HepG2 (cell line): ENCODE results near the gene PHF2. TPM values are rescaled to one million over a fixed set of nuclear protein-coding genes. Genes with fewer than 3 reads are reported as not detected.

ENCODE experiments used
- ATAC-seq: fragments of 200-7000 bp; cut with Tn5 transposase; 3 replicates; pipeline ENCODE4 v1.9.1; 2020; ENCODE audit warnings: mild to moderate bottlenecking, moderate library complexity
- BruUV-seq: library from RNA; stranded (reverse); fragments of 400-500 nt; replicated peaks from 2 replicates; lab custom pipeline; 2021; lab: Mats Ljungman, UMichigan
- CTCF ChIA-PET: fragments of 300-600 bp; formaldehyde crosslinking; extraction: SDS; loops from one replicate; lab custom pipeline; 2021; ENCODE audit warnings: low total read pairs, inconsistent platforms, low intra/inter-chr PET ratio; lab: Yijun Ruan, JAX
- POLR2A ChIA-PET: fragments of 350-600 bp; sonication (Branson Sonifier 250); formaldehyde crosslinking; loops from one replicate; lab custom pipeline; 2020; ENCODE audit warnings: antibody characterized with exemption, inconsistent platforms; lab: Yijun Ruan, JAX
- DNase-seq: peaks from one replicate; pipeline ENCODE4 v3.0.0-alpha.2; 2015; ENCODE audit warnings: low spot score
- FAIRE-seq: peaks from 3 replicates; lab custom pipeline; 2011; peaks lifted over from hg19 to GRCh38; lab: Jason Lieb, UNC
- H2AFZ ChIP-seq: one replicate; pipeline ENCODE4 v1.6.1; 2011; ENCODE audit warnings: low read length, inconsistent platforms
- H3K27ac ChIP-seq: fragments of 300-600 bp; 3 replicates; pipeline ENCODE4 v1.8.0; 2011; ENCODE audit warnings: mixed run types, mild to moderate bottlenecking, mixed read lengths, low read length, inconsistent platforms; ENCODE audit not compliant: insufficient read depth; ENCODE audit errors: extremely low read length
- H3K27me3 ChIP-seq, 2 experiments: fragments of 200-600 bp in 1 of 2; 2 replicates in 1 of 2; 3 replicates in 1 of 2; pipeline versions ENCODE4 v1.6.0 to v1.8.0; 2011; ENCODE audit warnings: low read length in 2 of 2, mild to moderate bottlenecking in 2 of 2, moderate library complexity in 2 of 2, inconsistent platforms in 1 of 2; ENCODE audit not compliant: insufficient read depth in 2 of 2, control insufficient read depth in 1 of 2
- H3K36me3 ChIP-seq, 2 experiments: fragments of 200-600 bp in 1 of 2; replicated peaks in 1 of 2; 2 replicates in 1 of 2; 3 replicates in 1 of 2; pipeline versions ENCODE4 v1.5.1 to v1.8.0; 2011; ENCODE audit warnings: low read length in 2 of 2, inconsistent platforms in 1 of 2; ENCODE audit not compliant: insufficient read depth in 2 of 2, control insufficient read depth in 1 of 2
- H3K4me1 ChIP-seq: 2 replicates; pipeline ENCODE4 v1.5.1; 2012; ENCODE audit warnings: low read length, inconsistent platforms; ENCODE audit not compliant: insufficient read depth
- H3K4me2 ChIP-seq: 2 replicates; pipeline ENCODE4 v1.6.0; 2011; ENCODE audit warnings: low read depth, low read length, inconsistent platforms
- H3K4me3 ChIP-seq, 3 experiments: fragments of 200-600 bp in 1 of 3; sonication (generic), shearing (Covaris generic) in 1 of 3; replicated peaks in 1 of 3; 2 replicates each; pipeline ENCODE4 v1.5.1; 2011 to 2016; ENCODE audit warnings: low read length in 3 of 3, inconsistent platforms in 2 of 3, low read depth in 2 of 3, mild to moderate bottlenecking in 2 of 3, control low read depth in 1 of 3, mixed read lengths in 1 of 3; ENCODE audit not compliant: insufficient read depth in 1 of 3
- H3K79me2 ChIP-seq: one replicate; pipeline ENCODE4 v1.6.1; 2011; ENCODE audit warnings: low read length, inconsistent platforms; ENCODE audit not compliant: insufficient read depth
- H3K9ac ChIP-seq: 2 replicates; pipeline ENCODE4 v1.6.0; 2011; ENCODE audit warnings: mild to moderate bottlenecking, low read depth, low read length, inconsistent platforms; ENCODE audit not compliant: insufficient read depth
- H3K9me3 ChIP-seq: 2 replicates; pipeline ENCODE4 v1.5.1; 2012; ENCODE audit warnings: mild to moderate bottlenecking, low read length
- H4K20me1 ChIP-seq: 2 replicates; pipeline ENCODE4 v1.6.0; 2011; ENCODE audit warnings: inconsistent platforms, mild to moderate bottlenecking, low read length, moderate library complexity; ENCODE audit not compliant: insufficient read depth
- AKAP8 ChIP-seq: sonication (generic); formaldehyde crosslinking; IDR thresholded peaks from 2 replicates; pipeline ENCODE4 v1.5.1; 2020; ENCODE audit warnings: mild to moderate bottlenecking, missing genetic modification reagents
- ATF7 ChIP-seq, 2 experiments: fragments of 450-650 bp in 1 of 2; sonication (generic) in 1 of 2; formaldehyde crosslinking in 1 of 2; IDR thresholded peaks; 2 replicates each; pipeline versions ENCODE4 v1.4.0 to v1.6.1; 2016 to 2020; ENCODE audit warnings: antibody characterized with exemption in 1 of 2, mild to moderate bottlenecking in 1 of 2, missing genetic modification reagents in 1 of 2
- EHMT2 ChIP-seq: fragments of 200-600 bp; sonication (generic); IDR thresholded peaks from 2 replicates; pipeline ENCODE4 v1.7.0; 2017; ENCODE audit warnings: antibody characterized with exemption, low read depth, low read length, borderline replicate concordance
- SMYD3 ChIP-seq: sonication (generic); formaldehyde crosslinking; IDR thresholded peaks from 2 replicates; pipeline ENCODE4 v1.8.1; 2023; ENCODE audit warnings: mild to moderate bottlenecking, missing genetic modification reagents
- SP1 ChIP-seq, 2 experiments: fragments of 450-650 bp in 1 of 2; sonication (generic) in 1 of 2; formaldehyde crosslinking in 1 of 2; IDR thresholded peaks; 2 replicates each; pipeline versions ENCODE4 v1.4.0 to v1.6.1; 2016 to 2020; ENCODE audit warnings: missing genetic modification reagents in 1 of 2
- TAF1 ChIP-seq: sonication (generic); formaldehyde crosslinking; IDR thresholded peaks from 2 replicates; pipeline ENCODE4 v1.4.0; 2020; ENCODE audit warnings: missing genetic modification reagents
- ZNF253 ChIP-seq: sonication (generic); formaldehyde crosslinking; IDR thresholded peaks from 2 replicates; pipeline ENCODE4 v1.8.0; 2022; ENCODE audit warnings: mild to moderate bottlenecking, missing genetic modification reagents, borderline replicate concordance
- WGBS: methylation state at CpG from one replicate; pipeline ENCODE4 v1.1.6; 2017; ENCODE audit warnings: low lambda C conversion rate; 5-methylcytosine and 5-hydroxymethylcytosine counted together
- in situ Hi-C: cut with HindIII; loops from 2 replicates; pipeline ENCODE4 v1.10.0; 2017; ENCODE audit warnings: low pct_unique_long_range_greater_than_20kb; ENCODE audit not compliant: extremely low pct_ligation_motif_present
- intact Hi-C: fragments of 100-400 bp; cut with micrococcal nuclease; formaldehyde crosslinking; loops from one replicate; pipeline ENCODE4 v1.10.0; 2022; ENCODE audit not compliant: unreplicated experiment
- polyA plus RNA-seq, 8 experiments: library from polyadenylated mRNA; depleted of rRNA in 3 of 8; stranded (reverse) in 7 of 8; unstranded in 1 of 8; fragments of >200 nt; fragmentation: Illumina TruSeq in 4 of 8; extraction: Trizol in 4 of 8; gene quantifications; 2 replicates each; pipeline versions ENCODE4 v1.2.1 to v1.2.3, GENCODE V29; 2011 to 2016; ENCODE audit warnings: low read depth in 4 of 8, missing spikeins in 1 of 8, mixed read lengths in 1 of 8; ENCODE audit not compliant: insufficient read depth in 1 of 8
- total RNA-seq, 5 experiments: library from RNA; depleted of rRNA; stranded (reverse); fragments of >200 nt; fragmentation: Illumina TruSeq; extraction: Trizol; gene quantifications; 2 replicates each; pipeline ENCODE4 v1.2.3, GENCODE V29; 2016; ENCODE audit warnings: low read depth in 1 of 5
- TF ChIP-seq, protein P1 (sequence below): sonication (generic); formaldehyde crosslinking; IDR thresholded peaks from 2 replicates; pipeline ENCODE4 v1.9.0; 2021; ENCODE audit warnings: missing genetic modification reagents, borderline replicate concordance
- TF ChIP-seq, protein P2 (sequence below): sonication (generic); formaldehyde crosslinking; conservative IDR thresholded peaks from 2 replicates; pipeline ENCODE4 v1.5.0; 2020; ENCODE audit warnings: missing genetic modification reagents
- TF ChIP-seq, protein P3 (sequence below): sonication (generic); formaldehyde crosslinking; IDR thresholded peaks from 2 replicates; pipeline ENCODE4 v1.4.0; 2020; ENCODE audit warnings: missing genetic modification reagents, mild to moderate bottlenecking, borderline replicate concordance

PHF2 gene
- total and polyA plus RNA-seq, 2 of the 13 experiments (the other 11 are each of a cell fraction or from before 2014, with no cell fraction given): 6.6 to 9.1 TPM

DNA sequence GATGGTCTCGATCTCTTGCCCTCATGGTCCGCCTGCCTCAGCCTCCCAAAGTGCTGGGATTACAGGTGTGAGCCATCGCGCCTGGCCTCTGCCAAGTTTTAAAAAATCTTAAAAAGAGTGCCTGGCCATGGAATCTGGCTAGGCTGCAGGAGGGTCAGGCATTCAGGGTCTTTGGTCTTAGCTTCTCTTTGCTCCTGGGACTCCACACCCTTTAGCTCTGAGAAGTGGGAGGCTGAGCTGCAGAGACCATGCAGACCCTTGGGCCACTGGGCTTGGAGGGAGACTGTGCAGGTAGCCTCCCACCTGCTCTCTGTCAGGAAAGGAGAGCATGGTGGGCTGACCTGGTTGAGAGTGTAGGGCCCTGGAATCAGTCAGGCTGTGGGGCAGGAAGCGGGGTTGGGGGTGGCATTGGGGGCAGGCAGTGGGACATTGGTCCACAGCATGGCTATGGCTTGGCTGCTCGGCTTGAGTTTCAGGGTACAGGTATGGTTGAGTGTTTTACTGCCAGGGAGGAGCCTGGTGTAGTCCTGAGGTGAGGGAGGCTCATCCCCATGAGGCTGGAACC is 20.8 kb downstream of the PHF2 start (continued):
- TF ChIP-seq, protein P1, sequence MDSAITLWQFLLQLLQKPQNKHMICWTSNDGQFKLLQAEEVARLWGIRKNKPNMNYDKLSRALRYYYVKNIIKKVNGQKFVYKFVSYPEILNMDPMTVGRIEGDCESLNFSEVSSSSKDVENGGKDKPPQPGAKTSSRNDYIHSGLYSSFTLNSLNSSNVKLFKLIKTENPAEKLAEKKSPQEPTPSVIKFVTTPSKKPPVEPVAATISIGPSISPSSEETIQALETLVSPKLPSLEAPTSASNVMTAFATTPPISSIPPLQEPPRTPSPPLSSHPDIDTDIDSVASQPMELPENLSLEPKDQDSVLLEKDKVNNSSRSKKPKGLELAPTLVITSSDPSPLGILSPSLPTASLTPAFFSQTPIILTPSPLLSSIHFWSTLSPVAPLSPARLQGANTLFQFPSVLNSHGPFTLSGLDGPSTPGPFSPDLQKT: no peak
- TF ChIP-seq ATF7 (IDR thresholded peaks at IDR 0.05) (no peak), ATF7 (CRISPR knock-in tag; IDR thresholded peaks at IDR 0.05) (no peak)
- TF ChIP-seq, protein P2, sequence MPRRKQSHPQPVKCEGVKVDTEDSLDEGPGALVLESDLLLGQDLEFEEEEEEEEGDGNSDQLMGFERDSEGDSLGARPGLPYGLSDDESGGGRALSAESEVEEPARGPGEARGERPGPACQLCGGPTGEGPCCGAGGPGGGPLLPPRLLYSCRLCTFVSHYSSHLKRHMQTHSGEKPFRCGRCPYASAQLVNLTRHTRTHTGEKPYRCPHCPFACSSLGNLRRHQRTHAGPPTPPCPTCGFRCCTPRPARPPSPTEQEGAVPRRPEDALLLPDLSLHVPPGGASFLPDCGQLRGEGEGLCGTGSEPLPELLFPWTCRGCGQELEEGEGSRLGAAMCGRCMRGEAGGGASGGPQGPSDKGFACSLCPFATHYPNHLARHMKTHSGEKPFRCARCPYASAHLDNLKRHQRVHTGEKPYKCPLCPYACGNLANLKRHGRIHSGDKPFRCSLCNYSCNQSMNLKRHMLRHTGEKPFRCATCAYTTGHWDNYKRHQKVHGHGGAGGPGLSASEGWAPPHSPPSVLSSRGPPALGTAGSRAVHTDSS: no peak

DNA sequence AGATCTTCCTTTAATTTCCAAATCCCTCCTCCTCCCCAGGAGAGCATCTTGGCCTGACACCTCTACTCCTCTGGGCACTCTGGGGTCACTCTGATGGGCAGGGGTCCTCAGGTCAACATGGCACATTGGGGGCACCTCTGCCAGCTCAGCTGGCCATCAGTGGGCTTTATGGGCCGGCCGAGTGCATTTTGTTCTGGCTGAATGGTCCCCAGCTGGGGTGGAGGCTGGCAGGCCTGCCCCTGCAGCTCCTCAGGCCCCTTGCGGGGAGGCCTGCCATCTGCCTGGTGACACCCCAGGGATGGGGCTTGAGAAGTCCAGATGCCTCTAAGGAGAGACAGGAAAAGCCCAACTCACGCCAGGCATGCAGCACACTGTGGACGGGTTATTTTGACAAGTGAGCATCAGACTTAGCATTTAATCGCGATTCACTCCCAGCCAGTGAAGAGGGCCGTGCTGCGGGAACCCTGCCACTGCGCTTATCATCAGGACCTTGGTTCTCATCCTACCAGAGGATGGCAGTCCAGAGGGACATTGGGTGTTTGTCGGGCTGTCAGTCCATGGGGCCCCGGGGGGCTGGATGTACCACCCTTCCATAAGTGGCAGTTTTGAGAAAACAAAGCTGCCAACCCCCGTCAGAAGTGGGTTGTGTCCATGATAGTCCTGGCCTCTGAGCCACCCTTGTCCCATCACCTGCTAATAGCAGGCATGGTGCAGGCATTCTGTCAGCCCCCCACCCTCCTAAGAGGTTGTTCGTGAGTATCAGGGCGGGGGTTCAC is 21.7 kb downstream of the PHF2 start:
- FAIRE-seq: no peak
- ChIA-PET CTCF (no interaction called here), POLR2A (no interaction called here)
- H3K4me2 ChIP-seq: no peak overlapping the region
- H3K4me1 ChIP-seq: peaks cover 11% of the 10 kb centered on the region
- no peaks in the 10 kb centered on the region for H3K9me3 ChIP-seq
- 94% methylated on average over 7 of the region's 15 CpGs for WGBS
- no peaks in the 10 kb centered on the region; the same call in 1 of the 2 replicates for H4K20me1 ChIP-seq
- in situ Hi-C loops (no loop called here), intact Hi-C loops (no loop called here)
- no peak overlapping the region for H3K27ac ChIP-seq
- no peak overlapping the region for H3K4me3 ChIP-seq
- no peak overlapping the region for H2AFZ ChIP-seq
- no peak; the same call in 1 of the 3 replicates for ATAC-seq
- TF ChIP-seq EHMT2 (no peak), ZNF253 (no peak), TAF1 (CRISPR knock-in tag) (no peak), AKAP8 (CRISPR knock-in tag) (no peak), SMYD3 (CRISPR knock-in tag) (no peak), SP1 (IDR thresholded peaks at IDR 0.05) (no peak), SP1 (CRISPR knock-in tag; IDR thresholded peaks at IDR 0.05) (no peak)
- TF ChIP-seq, protein P3, sequence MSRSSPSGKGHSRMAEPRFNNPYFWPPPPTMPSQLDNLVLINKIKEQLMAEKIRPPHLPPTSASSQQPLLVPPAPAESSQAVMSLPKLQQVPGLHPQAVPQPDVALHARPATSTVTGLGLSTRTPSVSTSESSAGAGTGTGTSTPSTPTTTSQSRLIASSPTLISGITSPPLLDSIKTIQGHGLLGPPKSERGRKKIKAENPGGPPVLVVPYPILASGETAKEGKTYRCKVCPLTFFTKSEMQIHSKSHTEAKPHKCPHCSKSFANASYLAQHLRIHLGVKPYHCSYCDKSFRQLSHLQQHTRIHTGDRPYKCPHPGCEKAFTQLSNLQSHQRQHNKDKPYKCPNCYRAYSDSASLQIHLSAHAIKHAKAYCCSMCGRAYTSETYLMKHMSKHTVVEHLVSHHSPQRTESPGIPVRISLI: no peak
- no peaks in the 10 kb centered on the region for H3K27me3 ChIP-seq
- H3K9ac ChIP-seq: no peak overlapping the region
- no peak for DNase-seq
- no peaks in the 10 kb centered on the region for H3K36me3 ChIP-seq
- BruUV-seq: no TSS peak
- peaks cover 18% of the 10 kb centered on the region for H3K79me2 ChIP-seq
